Smooth muscle cell (in vitro differentiated cells): ENCODE results near the gene PGRMC2. TPM values are rescaled to one million over a fixed set of nuclear protein-coding genes. Genes with fewer than 3 reads are reported as not detected.

ENCODE experiments used
- DNase-seq: peaks from one replicate; lab custom pipeline; 2025; ENCODE audit not compliant: unreplicated experiment; lab: John Stamatoyannopoulos, UW
- H2AFZ ChIP-seq: fragments of 200-600 bp; sonication (generic); 2 replicates; pipeline ENCODE4 v1.6.0; 2016; ENCODE audit warnings: antibody characterized with exemption, low read depth, mild to moderate bottlenecking
- H3F3A ChIP-seq: fragments of 200-600 bp; sonication (generic); 2 replicates; pipeline ENCODE4 v1.6.0; 2017; ENCODE audit warnings: antibody characterized with exemption, low read depth
- H3K27ac ChIP-seq: fragments of 200-600 bp; sonication (generic); 2 replicates; pipeline ENCODE4 v1.5.1; 2016; ENCODE audit warnings: low read depth, mild to moderate bottlenecking
- H3K27me3 ChIP-seq: fragments of 200-600 bp; sonication (generic); 2 replicates; pipeline ENCODE4 v1.6.1; 2016; ENCODE audit warnings: low read depth, mild to moderate bottlenecking
- H3K36me3 ChIP-seq: fragments of 200-600 bp; sonication (generic); 2 replicates; pipeline ENCODE4 v1.5.1; 2016; ENCODE audit warnings: low read depth
- H3K4me1 ChIP-seq: fragments of 200-600 bp; sonication (generic); 2 replicates; pipeline ENCODE4 v1.5.1; 2016; ENCODE audit warnings: low read depth
- H3K4me2 ChIP-seq: fragments of 200-600 bp; sonication (generic); 2 replicates; pipeline ENCODE4 v1.6.0; 2016; ENCODE audit warnings: mild to moderate bottlenecking
- H3K4me3 ChIP-seq: fragments of 200-600 bp; sonication (generic); 2 replicates; pipeline ENCODE4 v1.5.1; 2016; ENCODE audit warnings: mild to moderate bottlenecking
- H3K79me2 ChIP-seq: fragments of 200-600 bp; sonication (generic); 2 replicates; pipeline ENCODE4 v1.6.0; 2016; ENCODE audit warnings: low read depth, mild to moderate bottlenecking
- H3K9ac ChIP-seq: fragments of 200-600 bp; sonication (generic); 2 replicates; pipeline ENCODE4 v1.6.0; 2016; ENCODE audit warnings: low read depth
- H3K9me3 ChIP-seq: fragments of 200-600 bp; sonication (generic); replicated peaks from 2 replicates; pipeline ENCODE4 v1.5.1; 2016; ENCODE audit warnings: low read depth
- H4K20me1 ChIP-seq: fragments of 200-600 bp; sonication (generic); 2 replicates; pipeline ENCODE4 v1.6.0; 2016; ENCODE audit warnings: low read depth
- WGBS: methylation state at CpG from one replicate; pipeline ENCODE4 v1.1.7; 2016; ENCODE audit warnings: low lambda C conversion rate; 5-methylcytosine and 5-hydroxymethylcytosine counted together
- polyA plus RNA-seq: library from polyadenylated mRNA; unstranded; fragments of >200 nt; fragmentation: Nextera tagmentation; extraction: Ambion mirVana; gene quantifications from 2 replicates; pipeline ENCODE4 v1.2.1, GENCODE V29; 2016
- total RNA-seq: library from RNA; depleted of rRNA; stranded (reverse); fragments of >200 nt; gene quantifications from 2 replicates; pipeline ENCODE4 v1.2.3, GENCODE V29; 2014
- TF ChIP-seq, protein P1 (sequence below): fragments of 200-600 bp; sonication (generic); IDR thresholded peaks from 2 replicates; pipeline ENCODE4 v1.5.1; 2017; ENCODE audit warnings: borderline replicate concordance, mild to moderate bottlenecking, antibody characterized with exemption; ENCODE audit not compliant: insufficient read depth, poor library complexity, severe bottlenecking

PGRMC2 gene
- total and polyA plus RNA-seq, 2 experiments from 2014 or later = 52.1 to 56.7 TPM

DNA sequence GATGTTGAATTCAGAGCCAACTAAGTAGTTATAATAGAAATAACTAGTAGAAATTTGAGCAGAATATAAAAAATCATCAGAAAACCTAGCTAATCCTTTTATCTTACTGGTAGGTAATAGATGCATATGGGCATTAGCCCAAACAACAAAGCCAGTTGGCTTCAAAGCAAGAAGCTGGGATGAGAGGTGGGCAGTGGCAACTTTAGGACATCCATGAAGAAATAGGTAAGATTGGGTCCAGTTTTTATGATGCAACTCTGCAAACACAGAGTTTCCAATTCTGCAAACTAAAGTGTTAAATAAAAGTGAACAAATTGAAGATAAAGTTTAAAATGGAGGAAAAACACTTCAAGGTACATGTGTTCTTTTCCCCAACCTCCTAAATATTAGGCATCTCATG, 5.1 kb downstream of the PGRMC2 start:
- no peak overlapping the region for H3K4me3 ChIP-seq
- peaks cover 26% of the 10 kb centered on the region for H3K4me1 ChIP-seq
- TF ChIP-seq, protein P1, sequence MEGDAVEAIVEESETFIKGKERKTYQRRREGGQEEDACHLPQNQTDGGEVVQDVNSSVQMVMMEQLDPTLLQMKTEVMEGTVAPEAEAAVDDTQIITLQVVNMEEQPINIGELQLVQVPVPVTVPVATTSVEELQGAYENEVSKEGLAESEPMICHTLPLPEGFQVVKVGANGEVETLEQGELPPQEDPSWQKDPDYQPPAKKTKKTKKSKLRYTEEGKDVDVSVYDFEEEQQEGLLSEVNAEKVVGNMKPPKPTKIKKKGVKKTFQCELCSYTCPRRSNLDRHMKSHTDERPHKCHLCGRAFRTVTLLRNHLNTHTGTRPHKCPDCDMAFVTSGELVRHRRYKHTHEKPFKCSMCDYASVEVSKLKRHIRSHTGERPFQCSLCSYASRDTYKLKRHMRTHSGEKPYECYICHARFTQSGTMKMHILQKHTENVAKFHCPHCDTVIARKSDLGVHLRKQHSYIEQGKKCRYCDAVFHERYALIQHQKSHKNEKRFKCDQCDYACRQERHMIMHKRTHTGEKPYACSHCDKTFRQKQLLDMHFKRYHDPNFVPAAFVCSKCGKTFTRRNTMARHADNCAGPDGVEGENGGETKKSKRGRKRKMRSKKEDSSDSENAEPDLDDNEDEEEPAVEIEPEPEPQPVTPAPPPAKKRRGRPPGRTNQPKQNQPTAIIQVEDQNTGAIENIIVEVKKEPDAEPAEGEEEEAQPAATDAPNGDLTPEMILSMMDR = no peak
- no peaks in the 10 kb centered on the region for H3F3A ChIP-seq
- peak overlapping the region; percentile 21 for H3K4me2 ChIP-seq
- H3K27me3 ChIP-seq = no peaks in the 10 kb centered on the region
- no peak overlapping the region for H3K27ac ChIP-seq
- peaks cover 100% of the 10 kb centered on the region for H3K79me2 ChIP-seq
- H4K20me1 ChIP-seq = peaks cover 84% of the 10 kb centered on the region
- no peaks in the 10 kb centered on the region for H3K36me3 ChIP-seq
- DNase-seq = no peak
- no peak overlapping the region for H2AFZ ChIP-seq
- H3K9ac ChIP-seq = no peak overlapping the region
- no peaks in the 10 kb centered on the region for H3K9me3 ChIP-seq

DNA sequence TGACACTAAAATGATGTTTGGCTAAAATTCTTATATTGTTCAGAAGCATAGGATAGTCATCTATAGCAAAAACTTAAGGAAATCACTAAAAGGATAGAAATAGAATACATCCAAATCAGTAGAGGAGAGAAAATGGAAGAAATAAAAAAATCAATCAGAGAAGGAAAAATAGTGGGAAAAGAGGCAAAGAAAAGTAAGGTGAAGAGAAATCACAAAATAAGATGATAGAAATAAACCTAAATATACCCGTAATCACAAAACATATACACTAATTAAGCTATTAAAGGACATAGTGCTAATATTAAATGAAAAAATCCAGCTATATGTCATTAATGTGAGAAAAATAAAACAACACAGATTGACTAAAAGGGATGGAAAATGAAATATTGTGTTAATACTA, 6.3 kb downstream of the PGRMC2 start:
- H3K4me2 ChIP-seq = peak overlapping the region; percentile 6
- H3K79me2 ChIP-seq = peaks cover 100% of the 10 kb centered on the region
- 98% methylated on average over 1 of the region's 1 CpG for WGBS
- no peak overlapping the region for H3K27ac ChIP-seq
- H3K9me3 ChIP-seq = no peaks in the 10 kb centered on the region
- H3K4me1 ChIP-seq = peaks cover 26% of the 10 kb centered on the region
- H3K4me3 ChIP-seq = no peak overlapping the region
- H3F3A ChIP-seq = no peaks in the 10 kb centered on the region
- TF ChIP-seq, protein P1 = no peak
- H3K36me3 ChIP-seq = no peaks in the 10 kb centered on the region
- peaks cover 95% of the 10 kb centered on the region for H4K20me1 ChIP-seq
- no peak overlapping the region for H2AFZ ChIP-seq
- no peak overlapping the region for H3K9ac ChIP-seq
- no peak for DNase-seq
- no peaks in the 10 kb centered on the region for H3K27me3 ChIP-seq

DNA sequence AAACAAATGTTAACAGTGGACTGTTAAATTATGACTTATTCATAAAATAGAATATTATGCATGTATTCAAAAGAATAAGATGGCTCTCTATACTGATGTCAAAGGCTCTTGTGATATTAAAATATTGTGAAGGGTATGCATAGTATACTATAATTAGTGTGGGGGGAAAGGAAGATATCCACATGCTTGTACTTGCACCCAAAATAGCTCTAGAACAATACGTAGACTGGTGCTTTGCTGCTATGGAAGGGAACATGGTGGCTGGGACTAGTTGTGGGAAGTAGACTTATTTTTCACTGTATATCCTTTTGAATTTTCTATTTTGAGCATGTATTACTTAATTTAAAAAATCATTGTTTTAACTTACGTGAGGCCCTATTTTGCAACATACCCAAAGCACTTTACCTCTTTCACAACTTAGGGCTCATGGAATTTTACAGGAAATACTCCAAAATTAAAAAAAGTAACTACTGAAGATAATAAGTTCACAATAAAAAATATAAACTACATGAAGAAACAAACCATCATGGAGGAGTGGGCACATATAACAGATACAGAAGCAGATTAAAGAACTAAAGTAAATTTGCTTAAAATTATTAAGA, 7.9 kb downstream of the PGRMC2 start:
- peaks cover 11% of the 10 kb centered on the region for H3K4me1 ChIP-seq
- no peak for DNase-seq
- H2AFZ ChIP-seq = no peak overlapping the region
- H3K27me3 ChIP-seq = no peaks in the 10 kb centered on the region
- H4K20me1 ChIP-seq = peaks cover 94% of the 10 kb centered on the region
- TF ChIP-seq, protein P1 = no peak
- H3K27ac ChIP-seq = no peak overlapping the region
- 90% methylated on average over 2 of the region's 2 CpGs for WGBS
- H3K9me3 ChIP-seq = no peaks in the 10 kb centered on the region
- no peaks in the 10 kb centered on the region for H3K36me3 ChIP-seq
- no peak overlapping the region for H3K4me3 ChIP-seq
- H3K4me2 ChIP-seq = no peak overlapping the region
- no peaks in the 10 kb centered on the region for H3F3A ChIP-seq
- H3K9ac ChIP-seq = no peak overlapping the region
- peaks cover 100% of the 10 kb centered on the region for H3K79me2 ChIP-seq

DNA sequence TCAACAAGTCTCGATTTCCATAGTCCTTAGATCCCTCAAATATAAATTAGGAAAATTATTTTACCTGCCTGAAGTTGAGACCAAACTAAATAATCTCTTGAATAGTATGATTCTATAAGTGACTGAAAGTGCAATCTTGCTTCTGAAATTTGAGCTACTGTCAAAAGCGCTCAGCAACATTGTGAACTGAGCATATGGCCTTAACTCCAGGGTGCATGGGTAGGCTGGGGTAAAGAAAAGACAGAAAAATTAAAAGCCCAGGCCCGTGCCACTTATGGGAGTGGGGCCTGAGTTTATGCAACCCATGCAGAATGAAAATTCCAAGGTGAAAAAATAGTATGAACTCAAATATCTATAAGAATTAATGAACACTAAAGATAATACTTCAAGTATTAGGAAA, 9.8 kb downstream of the PGRMC2 start:
- Histone ChIP-seq H4K20me1 (peaks cover 99% of the 10 kb centered on the region), H3K9ac (no peak overlapping the region), H3K9me3 (no peaks in the 10 kb centered on the region), H3K4me1 (peaks cover 3% of the 10 kb centered on the region), H3K4me2 (no peak overlapping the region), H3K27ac (no peak overlapping the region), H3K4me3 (no peak overlapping the region), H3F3A (peaks cover 6% of the 10 kb centered on the region), H3K27me3 (no peaks in the 10 kb centered on the region), H3K36me3 (no peaks in the 10 kb centered on the region), H3K79me2 (peaks cover 98% of the 10 kb centered on the region), H2AFZ (no peak overlapping the region)
- TF ChIP-seq, protein P1 = no peak
- 91% methylated on average over 3 of the region's 3 CpGs for WGBS
- DNase-seq = no peak
